Fibroblast of skin of right quadriceps (primary cell): ENCODE measurements around the gene PCDHGB2.
"Not testable (repeated sequence)": the region's sequence is repeated elsewhere in the genome, so short reads cannot be mapped to it uniquely, and the experiment has no call there.

ENCODE experiments used
- DNase-seq: peaks from one replicate; pipeline ENCODE4 v3.0.0-alpha.2; 2013

The PCDHGB2 gene

DNA sequence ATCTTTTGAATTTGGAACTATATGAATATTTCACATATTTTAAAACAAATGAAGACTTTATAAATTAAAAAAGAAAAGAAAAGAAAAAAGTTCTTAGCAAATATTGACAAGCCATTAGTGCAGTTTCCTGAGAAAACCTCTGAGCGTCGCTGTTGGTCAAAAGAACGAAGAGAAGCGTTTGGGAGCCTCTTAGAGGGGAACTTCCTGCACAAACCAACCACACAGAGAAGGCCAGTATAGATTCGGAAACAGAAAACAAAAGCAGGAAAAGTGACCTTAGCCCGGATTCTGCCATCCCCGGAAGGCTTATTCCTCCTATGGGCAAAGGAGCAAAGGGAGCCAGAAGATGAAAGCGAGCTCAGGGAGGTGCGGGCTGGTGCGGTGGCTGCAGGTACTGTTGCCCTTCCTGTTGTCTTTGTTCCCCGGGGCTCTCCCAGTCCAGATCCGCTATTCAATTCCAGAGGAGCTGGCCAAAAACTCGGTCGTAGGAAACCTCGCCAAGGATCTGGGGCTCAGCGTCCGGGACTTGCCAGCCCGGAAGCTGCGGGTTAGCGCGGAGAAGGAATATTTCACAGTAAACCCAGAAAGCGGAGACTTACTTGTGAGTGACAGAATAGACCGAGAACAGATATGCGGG is at the start of gene PCDHGB2:
PCDHGB2 (plus strand) TSS at position 205 of the 637 bp plus-strand sequence; CDS start at position 347, 142 bp downstream.
- DNase-seq = peak; percentile 32

DNA sequence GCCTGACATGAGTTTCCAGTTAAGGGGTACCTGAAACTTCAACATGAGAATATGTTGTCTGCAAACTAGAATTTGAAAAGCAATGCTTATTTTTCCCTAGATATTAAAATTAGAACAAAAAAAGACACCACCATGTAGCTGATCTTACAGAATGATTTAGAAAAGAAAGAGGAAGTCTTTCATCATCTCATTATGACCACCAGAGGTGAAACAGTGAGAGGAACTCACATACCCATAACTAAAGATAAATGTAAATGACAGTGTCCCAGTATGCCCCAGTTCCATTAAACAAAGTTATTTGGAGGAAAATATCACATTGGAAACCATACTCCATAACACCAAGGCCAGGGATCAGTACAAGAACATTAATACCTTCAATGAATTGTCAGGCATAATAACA is 46.1 kb upstream of the PCDHGB2 start:
- no peak for DNase-seq

DNA sequence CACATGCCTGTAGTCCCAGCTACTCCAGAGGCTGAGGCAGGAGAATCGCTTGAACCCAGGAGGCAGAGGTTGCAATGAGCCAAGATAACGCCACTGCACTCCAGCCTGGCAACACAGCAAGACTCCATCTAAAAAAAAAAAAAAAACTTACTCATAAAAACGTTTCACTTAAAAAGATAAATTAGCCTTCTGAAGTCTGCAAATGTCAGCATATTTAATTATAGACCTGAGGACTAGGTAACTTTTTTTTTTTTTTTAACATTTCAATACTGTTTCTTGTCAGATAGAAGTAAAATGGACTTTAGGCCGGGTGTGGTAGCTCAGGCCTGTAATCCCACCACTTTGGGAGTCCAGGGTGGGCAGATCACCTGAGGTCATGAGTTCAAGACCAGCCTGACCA is 42.8 kb upstream of the PCDHGB2 start:
- not testable (repeated sequence) for DNase-seq

DNA sequence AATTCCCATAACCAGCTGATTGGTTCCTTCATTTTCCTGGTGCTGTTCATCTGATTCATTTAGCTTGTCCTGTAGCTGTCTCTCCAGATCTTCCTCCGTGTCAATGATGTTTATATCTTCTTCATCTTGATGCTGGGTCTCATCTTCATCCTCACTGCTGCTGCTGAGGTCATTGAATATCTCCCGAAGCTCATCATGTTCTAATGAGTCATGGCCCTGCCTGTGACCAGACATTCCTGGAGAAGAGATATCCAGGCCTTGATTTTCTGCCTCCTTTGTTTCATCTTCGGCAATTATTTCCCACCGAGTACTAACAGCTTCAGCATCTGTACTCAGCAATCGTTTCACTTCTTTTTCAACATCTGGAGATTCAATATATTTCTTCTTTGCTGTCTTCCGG is 40.6 kb upstream of the PCDHGB2 start:
- DNase-seq = no peak

DNA sequence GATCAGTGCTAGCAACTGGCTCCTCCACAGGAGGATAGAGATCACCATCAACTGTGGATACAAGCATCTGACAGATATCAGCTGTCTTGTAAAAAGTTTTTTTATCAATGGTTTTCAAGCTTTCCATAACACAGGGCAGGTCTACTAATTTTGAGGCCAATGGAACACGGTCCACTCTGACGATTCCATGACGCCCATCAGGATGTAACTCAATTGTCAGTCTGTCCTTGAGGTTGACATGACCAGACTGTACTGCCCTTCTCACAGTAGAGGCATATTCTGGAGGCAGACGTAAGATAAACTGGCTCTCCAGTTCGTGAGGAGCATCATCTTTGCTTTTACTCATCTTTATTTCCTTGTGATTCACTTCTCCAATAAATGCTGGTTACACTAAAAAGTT is 40.1 kb upstream of the PCDHGB2 start:
- DNase-seq = no peak

DNA sequence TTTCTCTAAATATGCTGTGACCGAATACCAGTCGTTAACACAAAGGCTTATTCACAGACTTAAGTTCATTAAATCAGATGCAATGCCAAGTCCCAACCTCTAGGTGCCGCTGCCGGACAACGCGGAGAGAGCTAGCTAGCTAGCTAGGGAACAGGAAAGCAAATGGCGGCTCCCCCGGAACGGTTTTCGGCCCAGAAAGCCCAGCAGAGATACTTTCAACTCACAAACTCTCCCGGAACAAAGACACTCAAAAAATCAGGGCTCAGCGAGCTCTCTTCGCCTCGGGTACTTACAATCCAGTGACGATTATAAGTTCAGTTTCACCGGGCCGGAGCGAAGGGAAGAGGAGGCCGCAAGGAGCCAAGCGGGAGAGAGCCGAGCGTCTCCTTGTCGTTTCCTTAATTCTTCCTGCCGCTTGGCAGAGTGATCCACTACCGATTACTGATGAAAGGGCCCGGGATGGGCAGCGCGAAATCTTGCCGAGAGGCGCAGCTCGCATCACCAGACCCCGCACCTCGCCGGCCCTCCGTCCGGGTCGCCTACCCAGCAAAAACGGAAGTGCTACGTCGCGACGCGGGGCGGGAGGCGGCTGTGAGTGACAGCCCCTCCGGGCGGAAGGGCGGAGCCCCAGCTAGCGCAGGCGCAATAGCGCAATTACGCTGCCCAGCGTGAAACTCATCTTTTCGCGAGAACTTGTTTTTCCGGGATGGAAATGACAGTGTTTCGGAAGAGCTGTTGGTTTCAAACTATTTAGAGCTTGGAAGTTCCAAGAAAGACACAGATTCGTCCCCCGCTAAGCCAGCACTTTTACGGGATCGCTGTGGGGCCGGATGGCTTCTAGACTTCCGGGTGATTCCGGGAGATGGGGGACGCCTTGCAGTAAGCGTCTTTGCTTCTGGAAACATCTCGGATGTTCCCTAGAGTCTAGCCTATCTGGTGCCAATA is 39.3 kb upstream of the PCDHGB2 start, which contains the start of gene TAF7:
TAF7 (minus strand) TSS at position 560 of the 945 bp plus-strand sequence. CDS start 740 bp downstream, outside the sequence.
- DNase-seq = peak; percentile 93

DNA sequence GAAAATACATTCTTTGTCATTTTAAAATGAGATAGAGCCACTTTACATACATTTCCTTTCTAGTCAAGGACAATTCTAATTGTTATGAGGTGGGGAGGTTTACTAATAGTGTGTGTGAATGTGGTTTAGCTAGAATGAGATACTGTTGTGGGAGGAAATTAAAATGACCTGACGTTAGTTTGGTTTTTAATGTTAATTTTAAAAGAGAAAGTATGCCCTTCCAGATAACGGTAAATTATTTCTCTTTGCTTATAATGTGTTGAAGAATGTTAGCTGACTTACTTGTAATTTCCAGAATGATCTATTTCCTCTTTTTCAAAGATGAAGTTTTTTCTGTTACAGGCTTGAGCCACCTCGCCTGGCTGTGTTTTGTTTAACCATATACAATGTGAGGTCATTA is 37.5 kb upstream of the PCDHGB2 start:
- DNase-seq = no peak

DNA sequence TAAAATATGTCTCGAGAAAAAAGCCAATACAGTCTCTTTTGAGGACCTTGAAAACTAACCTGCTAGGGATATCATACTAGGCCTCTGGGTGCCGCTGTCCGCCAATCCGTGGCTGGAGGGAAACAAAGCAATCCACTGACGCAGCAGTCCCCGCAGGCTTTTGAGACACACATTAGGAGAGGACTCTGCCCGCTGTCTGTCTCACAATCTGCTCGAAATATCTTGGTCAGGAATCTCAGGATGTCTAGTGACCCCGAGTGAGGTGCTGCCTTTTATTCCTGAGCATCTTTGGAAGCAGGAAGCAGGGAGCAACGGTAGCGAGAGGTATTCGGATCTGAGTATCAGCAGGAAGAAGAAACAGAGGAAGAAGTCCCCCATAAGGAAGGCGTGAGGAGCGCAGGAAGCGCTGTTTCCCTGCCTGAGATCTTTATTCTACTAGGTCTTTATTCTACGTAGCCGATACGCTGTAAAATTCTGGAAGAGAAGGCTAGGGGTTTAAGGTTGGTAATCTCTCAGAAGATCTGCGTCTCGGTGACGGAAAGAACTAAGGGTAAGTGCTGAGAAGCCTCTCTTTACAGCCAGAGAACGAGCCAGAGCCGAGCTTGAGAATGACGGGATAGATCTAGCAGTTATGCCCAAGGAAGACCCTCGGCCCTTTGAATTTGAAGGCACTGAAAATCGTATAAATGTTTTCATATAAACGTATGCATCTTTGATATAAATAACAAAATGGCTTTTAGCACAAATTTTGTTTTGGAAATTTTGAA is 33.5 kb upstream of the PCDHGB2 start:
- peak; percentile 67 for DNase-seq

DNA sequence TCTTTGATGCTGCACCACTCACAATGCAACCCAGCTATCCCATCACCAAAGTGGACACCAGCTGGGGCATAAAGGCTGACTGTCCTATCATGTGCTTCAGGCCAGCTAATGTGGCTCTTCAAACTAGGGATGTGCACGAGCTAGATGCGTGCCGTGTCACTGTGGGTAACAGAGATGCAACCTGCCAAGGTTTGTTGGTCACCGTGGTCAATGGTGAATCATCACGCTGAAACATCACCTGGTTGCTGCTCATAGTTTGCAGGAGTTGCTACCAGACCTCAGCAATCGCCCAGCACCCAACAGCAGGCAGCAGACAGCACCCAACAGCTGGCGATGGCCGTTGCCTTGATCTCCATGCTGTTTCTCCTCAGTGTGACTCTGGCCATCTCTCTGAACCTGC is 31.6 kb upstream of the PCDHGB2 start:
- no peak for DNase-seq

DNA sequence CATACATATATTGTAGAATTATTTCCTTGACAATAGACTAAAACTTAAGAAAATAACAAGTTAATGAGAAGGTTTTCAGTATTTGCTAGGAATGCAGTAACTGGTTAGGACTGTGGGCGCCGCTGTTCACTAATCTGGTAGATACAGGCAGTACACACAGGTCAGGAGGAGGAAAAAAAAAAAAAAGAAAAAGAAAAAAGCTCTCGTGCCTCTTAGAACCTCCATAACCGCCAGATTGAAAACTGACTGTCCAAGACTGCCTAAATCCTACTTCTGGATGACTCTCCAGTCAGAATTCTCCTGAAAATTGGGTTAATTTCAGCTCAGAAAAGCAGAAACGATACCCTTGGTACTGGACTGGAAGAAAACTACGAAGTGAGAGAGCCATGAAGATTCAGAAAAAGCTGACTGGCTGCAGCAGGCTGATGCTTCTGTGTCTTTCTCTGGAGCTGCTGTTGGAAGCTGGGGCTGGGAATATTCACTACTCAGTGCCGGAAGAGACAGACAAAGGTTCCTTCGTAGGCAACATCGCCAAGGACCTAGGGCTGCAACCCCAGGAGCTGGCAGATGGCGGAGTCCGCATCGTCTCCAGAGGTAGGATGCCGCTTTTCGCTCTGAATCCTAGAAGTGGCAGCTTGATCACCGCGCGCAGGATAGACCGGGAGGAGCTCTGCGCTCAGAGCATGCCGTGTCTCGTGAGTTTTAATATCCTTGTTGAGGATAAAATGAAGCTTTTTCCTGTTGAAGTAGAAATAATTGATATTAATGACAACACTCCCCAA is 29.3 kb upstream of the PCDHGB2 start, which contains the start of gene PCDHGA1:
PCDHGA1 (plus strand) TSS at position 216 of the 782 bp plus-strand sequence.
- no peak for DNase-seq

DNA sequence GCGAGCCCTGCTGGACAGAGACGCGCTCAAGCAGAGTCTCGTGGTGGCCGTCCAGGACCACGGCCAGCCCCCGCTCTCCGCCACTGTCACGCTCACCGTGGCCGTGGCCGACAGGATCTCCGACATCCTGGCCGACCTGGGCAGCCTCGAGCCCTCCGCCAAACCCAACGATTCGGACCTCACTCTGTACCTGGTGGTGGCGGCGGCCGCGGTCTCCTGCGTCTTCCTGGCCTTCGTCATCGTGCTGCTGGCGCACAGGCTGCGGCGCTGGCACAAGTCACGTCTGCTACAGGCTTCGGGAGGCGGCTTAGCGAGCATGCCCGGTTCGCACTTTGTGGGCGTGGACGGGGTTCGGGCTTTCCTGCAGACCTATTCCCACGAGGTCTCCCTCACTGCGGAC is 27.2 kb upstream of the PCDHGB2 start:
- not testable (repeated sequence) for DNase-seq

DNA sequence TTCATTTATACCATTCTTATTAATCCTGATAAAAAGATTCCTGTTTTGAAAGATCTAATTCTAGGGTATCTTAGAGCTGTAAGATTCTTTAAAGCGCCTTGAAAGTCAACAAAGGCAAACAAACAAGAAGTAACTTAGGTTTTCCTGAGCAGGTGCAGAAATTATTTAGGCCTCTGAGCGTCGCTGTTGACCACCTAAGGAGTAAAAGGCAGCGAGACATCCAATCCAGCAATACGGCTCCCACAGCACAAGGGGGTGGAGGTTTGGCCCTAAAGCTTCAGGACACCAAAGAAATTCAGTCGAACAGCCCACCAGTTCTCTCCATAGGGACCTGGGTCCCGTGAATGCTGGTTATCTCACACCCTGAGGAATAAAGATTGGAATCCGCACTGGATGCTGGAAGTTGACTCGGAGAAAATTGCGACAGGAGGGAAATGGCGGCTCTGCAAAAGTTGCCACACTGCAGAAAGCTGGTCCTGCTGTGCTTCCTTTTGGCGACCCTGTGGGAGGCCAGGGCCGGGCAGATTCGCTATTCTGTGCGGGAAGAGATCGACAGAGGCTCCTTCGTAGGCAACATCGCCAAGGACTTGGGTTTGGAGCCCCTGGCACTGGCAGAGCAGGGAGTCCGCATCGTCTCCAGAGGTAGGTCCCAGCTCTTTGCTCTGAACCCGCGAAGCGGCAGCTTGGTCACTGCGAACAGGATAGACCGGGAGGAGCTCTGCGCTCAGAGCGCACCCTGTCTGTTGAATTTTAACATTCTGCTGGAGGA is 21.1 kb upstream of the PCDHGB2 start, which contains the start of gene PCDHGA2:
PCDHGA2 (plus strand) TSS at position 223 of the 769 bp plus-strand sequence.
- peak; percentile 48 for DNase-seq

DNA sequence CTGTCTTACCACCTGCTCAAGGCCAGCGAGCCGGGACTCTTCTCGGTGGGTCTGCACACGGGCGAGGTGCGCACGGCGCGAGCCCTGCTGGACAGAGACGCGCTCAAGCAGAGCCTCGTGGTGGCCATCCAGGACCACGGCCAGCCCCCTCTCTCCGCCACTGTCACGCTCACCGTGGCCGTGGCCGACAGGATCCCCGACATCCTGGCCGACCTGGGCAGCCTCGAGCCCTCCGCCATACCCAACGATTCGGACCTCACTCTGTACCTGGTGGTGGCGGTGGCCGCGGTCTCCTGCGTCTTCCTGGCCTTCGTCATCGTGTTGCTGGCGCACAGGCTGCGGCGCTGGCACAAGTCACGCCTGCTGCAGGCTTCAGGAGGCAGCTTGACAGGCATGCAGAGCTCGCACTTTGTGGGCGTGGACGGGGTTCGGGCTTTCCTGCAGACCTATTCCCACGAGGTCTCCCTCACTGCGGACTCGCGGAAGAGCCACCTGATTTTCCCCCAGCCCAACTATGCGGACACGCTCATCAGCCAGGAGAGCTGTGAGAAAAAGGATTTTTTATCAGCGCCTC is 18.9 kb upstream of the PCDHGB2 start:
- DNase-seq = not testable (repeated sequence)

DNA sequence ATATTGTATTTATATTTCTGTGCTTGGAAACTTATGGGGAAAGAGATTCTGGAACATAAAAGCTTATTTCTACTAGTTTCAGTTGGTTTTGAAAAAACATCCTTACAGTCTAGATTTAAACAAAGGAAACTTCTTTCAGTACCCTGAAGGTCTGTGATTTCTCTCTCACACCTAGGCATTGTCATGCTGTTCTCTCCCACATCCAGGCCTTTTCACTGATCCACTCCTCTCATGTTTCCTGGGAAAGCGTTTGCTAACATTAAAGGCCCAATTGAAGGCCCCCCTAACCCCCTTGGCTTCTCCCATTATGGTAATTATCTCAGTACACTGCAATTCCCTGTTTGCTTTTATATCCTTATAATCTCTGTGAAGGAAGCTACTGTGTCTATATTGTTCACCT is 17.0 kb upstream of the PCDHGB2 start:
- DNase-seq = no peak

DNA sequence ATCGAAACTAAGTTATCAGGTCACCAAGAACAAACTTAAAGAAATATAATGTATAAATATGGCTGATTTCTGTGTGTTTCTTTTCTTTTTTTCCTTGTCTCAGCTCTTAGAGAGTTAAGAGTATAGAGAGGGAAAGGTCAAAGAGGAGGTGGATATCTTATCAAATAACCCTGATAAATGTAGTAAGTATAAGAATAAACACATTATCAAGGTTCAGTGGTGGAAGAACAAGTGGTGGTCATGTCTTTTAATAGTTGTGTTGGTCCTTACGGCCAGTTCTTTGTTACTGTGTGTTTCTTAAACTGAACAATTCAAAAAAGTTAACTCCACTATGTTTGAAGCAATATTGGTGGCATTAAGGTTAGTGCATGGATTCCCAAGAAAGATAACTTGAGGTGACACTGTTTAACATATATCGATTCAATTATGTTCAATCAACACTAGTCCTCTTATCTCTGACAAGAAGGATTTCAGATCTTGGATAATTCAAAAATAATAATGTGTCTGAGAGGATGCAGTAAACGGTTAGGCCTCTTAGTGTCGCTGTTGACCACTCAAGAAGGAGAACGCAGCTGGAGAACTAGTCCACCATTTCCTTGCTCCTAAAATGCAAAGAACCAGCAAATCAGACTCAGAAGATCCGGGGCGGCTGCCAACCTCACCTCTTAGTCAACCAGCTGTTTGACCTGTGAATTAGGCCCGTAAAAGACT is 16.4 kb upstream of the PCDHGB2 start, which contains the start of gene PCDHGA3:
PCDHGA3 (plus strand) TSS at position 588 of the 711 bp plus-strand sequence. CDS start 205 bp downstream, outside the sequence.
- DNase-seq = peak; percentile 57

DNA sequence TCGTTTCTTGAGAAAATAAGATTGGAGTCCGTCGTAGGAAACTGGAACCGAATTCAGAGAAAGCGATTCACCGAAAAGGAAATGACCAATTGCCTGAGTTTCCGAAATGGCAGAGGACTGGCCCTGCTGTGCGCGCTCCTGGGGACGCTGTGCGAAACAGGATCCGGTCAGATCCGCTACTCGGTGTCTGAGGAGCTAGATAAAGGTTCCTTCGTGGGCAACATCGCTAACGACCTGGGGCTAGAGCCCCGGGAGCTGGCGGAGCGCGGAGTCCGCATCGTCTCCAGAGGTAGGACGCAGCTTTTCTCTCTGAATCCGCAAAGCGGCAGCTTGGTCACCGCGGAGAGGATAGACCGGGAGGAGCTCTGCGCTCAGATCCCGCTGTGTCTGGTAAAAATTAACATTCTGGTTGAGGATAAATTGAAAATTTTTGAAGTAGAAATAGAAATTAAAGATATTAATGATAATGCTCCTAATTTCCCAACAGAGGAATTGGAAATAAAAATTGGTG is 15.8 kb upstream of the PCDHGB2 start:
- no peak for DNase-seq

DNA sequence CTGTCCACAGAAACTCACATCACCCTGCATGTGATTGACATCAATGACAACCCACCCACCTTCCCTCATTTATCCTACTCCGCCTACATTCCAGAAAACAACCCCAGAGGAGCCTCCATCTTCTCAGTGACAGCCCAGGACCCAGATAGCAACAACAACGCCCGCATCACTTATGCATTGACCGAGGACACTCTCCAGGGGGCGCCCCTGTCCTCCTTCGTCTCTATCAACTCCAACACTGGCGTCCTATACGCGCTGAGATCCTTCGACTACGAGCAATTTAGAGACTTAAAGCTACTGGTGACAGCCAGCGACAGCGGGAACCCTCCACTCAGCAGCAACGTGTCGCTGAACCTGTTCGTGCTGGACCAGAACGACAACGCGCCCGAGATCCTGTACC is 14.5 kb upstream of the PCDHGB2 start:
- DNase-seq = no peak

DNA sequence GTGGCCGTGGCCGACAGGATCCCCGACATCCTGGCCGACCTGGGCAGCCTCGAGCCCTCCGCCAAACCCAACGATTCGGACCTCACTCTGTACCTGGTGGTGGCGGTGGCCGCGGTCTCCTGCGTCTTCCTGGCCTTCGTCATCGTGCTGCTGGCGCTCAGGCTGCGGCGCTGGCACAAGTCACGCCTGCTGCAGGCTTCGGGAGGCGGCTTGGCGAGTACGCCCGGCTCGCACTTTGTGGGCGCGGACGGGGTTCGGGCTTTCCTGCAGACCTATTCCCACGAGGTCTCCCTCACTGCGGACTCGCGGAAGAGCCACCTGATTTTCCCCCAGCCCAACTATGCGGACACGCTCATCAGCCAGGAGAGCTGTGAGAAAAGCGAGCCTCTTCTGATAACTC is 13.8 kb upstream of the PCDHGB2 start:
- not testable (repeated sequence) for DNase-seq

DNA sequence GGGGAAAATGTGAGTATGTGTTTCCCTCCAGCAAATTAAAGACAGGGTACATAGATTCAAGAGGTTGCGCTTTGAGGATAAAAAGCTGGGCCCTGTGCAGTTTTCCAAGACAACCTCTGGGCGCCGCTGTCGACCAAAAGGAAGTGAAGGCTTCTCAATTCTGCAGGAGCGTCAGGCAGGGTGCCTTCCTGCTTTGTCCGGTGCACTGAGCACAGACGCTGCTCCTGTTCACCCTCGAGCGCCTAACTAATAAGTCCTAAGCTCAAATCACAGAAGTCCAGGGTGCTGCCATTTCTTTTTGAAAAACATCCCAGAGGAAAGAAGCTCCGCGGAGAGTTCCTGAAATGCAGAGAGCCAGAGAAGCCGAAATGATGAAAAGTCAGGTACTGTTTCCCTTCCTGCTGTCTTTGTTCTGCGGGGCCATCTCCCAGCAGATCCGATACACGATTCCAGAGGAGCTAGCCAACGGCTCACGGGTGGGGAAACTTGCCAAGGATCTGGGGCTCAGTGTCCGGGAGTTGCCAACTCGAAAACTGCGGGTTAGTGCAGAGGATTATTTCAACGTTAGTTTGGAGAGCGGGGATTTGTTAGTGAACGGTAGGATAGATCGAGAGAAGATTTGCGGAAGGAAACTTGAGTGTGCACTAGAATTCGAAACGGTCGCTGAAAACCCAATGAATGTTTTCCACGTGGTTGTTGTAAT is 9.7 kb upstream of the PCDHGB2 start, which contains the start of gene PCDHGB1:
PCDHGB1 (plus strand) TSS at position 183 of the 703 bp plus-strand sequence; CDS start at position 345, 162 bp downstream.
- peak; percentile 54 for DNase-seq
